Suprapubic skin (tissue), 4 donors: ENCODE data around the gene DDAH1. TPM values are rescaled to one million over a fixed set of nuclear protein-coding genes. Genes with fewer than 3 reads are reported as not detected.

Source experiments
- DNase-seq, 2 donors: peaks; one replicate each; pipeline ENCODE4 v3.0.0-alpha.2; 2019; ENCODE audit warnings: low spot score in 2 of 2
- H3K27ac ChIP-seq: fragments of 200-600 bp; sonication (generic); one replicate; pipeline ENCODE4 v1.5.1; 2019
- H3K27me3 ChIP-seq: fragments of 200-600 bp; sonication (generic); one replicate; pipeline ENCODE4 v1.5.1; 2019
- H3K36me3 ChIP-seq: fragments of 200-600 bp; sonication (generic); one replicate; pipeline ENCODE4 v1.5.1; 2019
- H3K4me1 ChIP-seq: fragments of 200-600 bp; sonication (generic); one replicate; pipeline ENCODE4 v1.5.1; 2019
- H3K4me3 ChIP-seq: fragments of 200-600 bp; sonication (generic); one replicate; pipeline ENCODE4 v1.5.1; 2019; ENCODE audit warnings: mild to moderate bottlenecking
- H3K9me3 ChIP-seq: fragments of 200-600 bp; sonication (generic); one replicate; pipeline ENCODE4 v1.5.1; 2019
- CTCF ChIP-seq, 2 donors: fragments of 200-600 bp in 1 of 2; fragments of 450-650 bp in 1 of 2; sonication (generic) in 1 of 2; IDR thresholded peaks; one replicate each; pipeline ENCODE4 v1.5.1; 2016 to 2019; ENCODE audit warnings: antibody characterized with exemption in 2 of 2, mild to moderate bottlenecking in 1 of 2, moderate library complexity in 1 of 2
- EP300 ChIP-seq: sonication (generic); formaldehyde crosslinking; IDR thresholded peaks from one replicate; pipeline ENCODE4 v1.6.1; 2017; ENCODE audit warnings: antibody characterized with exemption
- POLR2A ChIP-seq, 2 donors: fragments of 450-650 bp; IDR thresholded peaks; one replicate each; pipeline ENCODE4 v1.6.1; 2017; ENCODE audit warnings: antibody characterized with exemption in 2 of 2, mild to moderate bottlenecking in 2 of 2, moderate library complexity in 2 of 2
- POLR2AphosphoS5 ChIP-seq, 3 donors: sonication (generic); formaldehyde crosslinking; IDR thresholded peaks; one replicate each; pipeline ENCODE4 v1.6.1; 2017; ENCODE audit warnings: antibody characterized with exemption in 3 of 3
- WGBS: methylation state at CpG from one replicate; pipeline ENCODE4 v1.1.5; 2018; 5-methylcytosine and 5-hydroxymethylcytosine counted together
- total RNA-seq, 4 donors: library from RNA; depleted of rRNA; stranded (reverse); fragments of >200 nt; gene quantifications; one replicate each; pipeline ENCODE4 v1.1.0, GENCODE V29; 2016

Gene DDAH1
- total RNA-seq, 4 donors from 2014 or later, result 10.4 to 19.6 (median 15.5) TPM

GRCh38 chr1:85447006-85447943 is 17.7 kb downstream of the DDAH1 start:
- Histone ChIP-seq H3K27ac (no peak overlapping the region), H3K36me3 (no peaks in the 10 kb centered on the region), H3K9me3 (no peaks in the 10 kb centered on the region), H3K27me3 (no peaks in the 10 kb centered on the region), H3K4me3 (no peak overlapping the region), H3K4me1 (peaks cover 4% of the 10 kb centered on the region)
- DNase-seq, result no peak
- TF ChIP-seq POLR2A (IDR thresholded peaks at IDR 0.05) (no peak), CTCF (IDR thresholded peaks at IDR 0.05) (no peak), EP300 (no peak), POLR2AphosphoS5 (IDR thresholded peaks at IDR 0.05) (no peak)
- 66% methylated on average over 4 of the region's 4 CpGs for WGBS

- WGBS, result 89% methylated on average over 3 of the region's 3 CpGs
- Histone ChIP-seq H3K27me3 (no peaks in the 10 kb centered on the region), H3K4me3 (no peak overlapping the region), H3K36me3 (no peaks in the 10 kb centered on the region), H3K27ac (no peak overlapping the region), H3K4me1 (peaks cover 5% of the 10 kb centered on the region), H3K9me3 (no peaks in the 10 kb centered on the region)
- TF ChIP-seq EP300 (no peak), POLR2AphosphoS5 (IDR thresholded peaks at IDR 0.05) (no peak), CTCF (IDR thresholded peaks at IDR 0.05) (no peak), POLR2A (IDR thresholded peaks at IDR 0.05) (no peak)
- DNase-seq, result no peak
Measured at GRCh38 chr1:85445906-85446305, 19.1 kb downstream of the DDAH1 start.

GRCh38 chr1:85444381-85444780 is 20.6 kb downstream of the DDAH1 start:
- no peak for DNase-seq
- TF ChIP-seq POLR2AphosphoS5 (IDR thresholded peaks at IDR 0.05) (no peak), POLR2A (IDR thresholded peaks at IDR 0.05) (no peak), CTCF (IDR thresholded peaks at IDR 0.05) (no peak), EP300 (no peak)
- Histone ChIP-seq H3K4me1 (peaks cover 8% of the 10 kb centered on the region), H3K27me3 (no peaks in the 10 kb centered on the region), H3K4me3 (no peak overlapping the region), H3K27ac (no peak overlapping the region), H3K36me3 (no peaks in the 10 kb centered on the region), H3K9me3 (no peaks in the 10 kb centered on the region)
- WGBS, result 85% methylated on average over 1 of the region's 1 CpG

- DNase-seq, result no peak
- Histone ChIP-seq H3K36me3 (no peaks in the 10 kb centered on the region), H3K4me1 (peaks cover 4% of the 10 kb centered on the region), H3K9me3 (no peaks in the 10 kb centered on the region), H3K27ac (no peak overlapping the region), H3K27me3 (no peaks in the 10 kb centered on the region), H3K4me3 (no peak overlapping the region)
- WGBS, result 28% methylated on average over 3 of the region's 3 CpGs
- TF ChIP-seq EP300 (no peak), POLR2AphosphoS5 (IDR thresholded peaks at IDR 0.05) (no peak), POLR2A (IDR thresholded peaks at IDR 0.05) (no peak), CTCF (IDR thresholded peaks at IDR 0.05) (no peak)
Measured at GRCh38 chr1:85440612-85441011, 24.3 kb downstream of the DDAH1 start.

- no peak overlapping the region for H3K27ac ChIP-seq
Measured at GRCh38 chr1:85438353-85438752, 26.6 kb downstream of the DDAH1 start.

More at GRCh38 chr1:85438353-85438752, 26.6 kb downstream of the DDAH1 start:
- Histone ChIP-seq H3K4me3 (no peak overlapping the region), H3K9me3 (no peaks in the 10 kb centered on the region), H3K4me1 (peaks cover 4% of the 10 kb centered on the region), H3K36me3 (no peaks in the 10 kb centered on the region), H3K27me3 (no peaks in the 10 kb centered on the region)
- no peak for DNase-seq
- 71% methylated on average over 2 of the region's 2 CpGs for WGBS
- TF ChIP-seq CTCF (IDR thresholded peaks at IDR 0.05), result no peak
- TF ChIP-seq POLR2A (IDR thresholded peaks at IDR 0.05), result no peak
- TF ChIP-seq POLR2AphosphoS5 (IDR thresholded peaks at IDR 0.05), result no peak
- TF ChIP-seq EP300, result no peak
